Spinal cord (tissue), 10 donors: ENCODE measurements around the gene ATP6V0A4. TPM values are rescaled to one million over a fixed set of nuclear protein-coding genes. Genes with fewer than 3 reads are reported as not detected.

ENCODE experiments used
- DNase-seq, 6 donors: peaks; one replicate each; pipeline versions ENCODE4 v3.0.0 to v3.0.0-alpha.2; 2013 to 2015; ENCODE audit warnings: low spot score in 6 of 6, low read depth in 4 of 6
- H3K27ac ChIP-seq: one replicate; pipeline ENCODE4 v1.5.1; 2013; ENCODE audit warnings: low read depth, low read length, control low read depth
- H3K27me3 ChIP-seq: one replicate; pipeline ENCODE4 v1.6.1; 2013; ENCODE audit warnings: low read length; ENCODE audit not compliant: control insufficient read depth, insufficient read depth
- H3K36me3 ChIP-seq: one replicate; pipeline ENCODE4 v1.6.1; 2013; ENCODE audit warnings: low read length; ENCODE audit not compliant: control insufficient read depth, insufficient read depth
- H3K4me1 ChIP-seq: one replicate; pipeline ENCODE4 v1.6.1; 2013; ENCODE audit warnings: low read length; ENCODE audit not compliant: control insufficient read depth, insufficient read depth
- H3K4me3 ChIP-seq: one replicate; pipeline ENCODE4 v1.5.1; 2013; ENCODE audit warnings: low read depth, low read length, control low read depth
- H3K9me3 ChIP-seq: one replicate; pipeline ENCODE4 v1.6.1; 2013; ENCODE audit warnings: low read length; ENCODE audit not compliant: control insufficient read depth, insufficient read depth
- WGBS: methylation state at CpG from one replicate; pipeline ENCODE4 v1.1.5; 2013; ENCODE audit warnings: missing lambda C conversion rate; ENCODE audit not compliant: insufficient coverage; 5-methylcytosine and 5-hydroxymethylcytosine counted together
- polyA plus RNA-seq, 2 donors: library from polyadenylated mRNA; unstranded; fragments of 120-200 nt; gene quantifications; one replicate each; pipeline ENCODE4 v1.2.1, GENCODE V29; 2013; ENCODE audit not compliant: insufficient read length in 2 of 2
- total RNA-seq, 2 donors: library from RNA; depleted of rRNA in 1 of 2; stranded (reverse); fragments of 120-200 nt in 1 of 2; fragments of >200 nt in 1 of 2; gene quantifications; one replicate each; pipeline versions ENCODE4 v1.2.3 to v1.2.4, GENCODE V29; 2013 to 2014
- donor health status: healthy.

The ATP6V0A4 gene
- total and polyA plus RNA-seq, 4 donors, result 1.3 to 2.6 (median 1.9) TPM

DNA sequence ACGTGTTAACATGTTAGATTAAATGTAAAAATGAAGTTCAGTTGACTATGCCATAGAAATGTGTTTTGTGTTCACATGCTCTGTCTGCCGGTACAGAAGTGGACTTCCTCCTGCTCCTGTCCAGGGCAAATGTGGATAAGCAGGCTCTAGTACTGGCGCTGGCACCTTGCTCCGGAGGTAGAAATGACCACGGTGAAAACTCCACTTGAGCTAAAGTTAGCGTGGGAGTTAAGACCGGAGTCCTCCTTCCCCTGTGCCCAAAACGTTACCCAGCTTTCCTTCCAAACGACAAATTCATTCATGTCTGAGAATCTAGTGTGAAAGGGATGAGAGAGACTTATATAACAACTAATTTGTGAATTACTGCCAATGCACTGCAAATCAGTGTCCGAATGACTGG is 35.0 kb upstream of the ATP6V0A4 start:
- Histone ChIP-seq H3K4me1 (peaks cover 4% of the 10 kb centered on the region), H3K36me3 (peaks cover 16% of the 10 kb centered on the region), H3K9me3 (peaks cover 1% of the 10 kb centered on the region), H3K4me3 (no peak overlapping the region), H3K27me3 (no peaks in the 10 kb centered on the region), H3K27ac (no peak overlapping the region)
- no peak for DNase-seq
- 95% methylated on average over 4 of the region's 10 CpGs for WGBS

DNA sequence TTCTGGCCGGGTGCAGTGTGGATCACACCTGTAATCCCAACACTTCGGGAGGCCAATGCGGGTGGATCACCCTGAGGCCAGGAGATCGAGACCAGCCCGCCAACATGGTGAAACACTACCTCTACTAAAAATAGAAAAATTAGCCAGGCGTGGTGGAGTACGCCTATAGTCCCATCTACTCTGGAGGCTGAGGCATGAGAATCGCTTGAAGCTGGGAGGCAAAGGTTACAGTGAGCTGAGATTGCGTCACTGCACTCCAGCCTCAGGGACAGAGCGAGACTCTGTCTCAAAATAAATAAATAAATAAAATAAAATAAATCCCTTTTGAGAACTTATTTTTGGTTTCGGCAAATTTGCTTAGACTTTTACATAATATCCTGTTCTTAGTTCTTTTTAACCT is 31.3 kb upstream of the ATP6V0A4 start:
- WGBS, result 60% methylated on average over 3 of the region's 11 CpGs
- Histone ChIP-seq H3K27me3 (no peaks in the 10 kb centered on the region), H3K36me3 (peaks cover 6% of the 10 kb centered on the region), H3K9me3 (peaks cover 1% of the 10 kb centered on the region), H3K4me3 (no peak overlapping the region), H3K4me1 (no peaks in the 10 kb centered on the region), H3K27ac (no peak overlapping the region)
- DNase-seq, result no peak

DNA sequence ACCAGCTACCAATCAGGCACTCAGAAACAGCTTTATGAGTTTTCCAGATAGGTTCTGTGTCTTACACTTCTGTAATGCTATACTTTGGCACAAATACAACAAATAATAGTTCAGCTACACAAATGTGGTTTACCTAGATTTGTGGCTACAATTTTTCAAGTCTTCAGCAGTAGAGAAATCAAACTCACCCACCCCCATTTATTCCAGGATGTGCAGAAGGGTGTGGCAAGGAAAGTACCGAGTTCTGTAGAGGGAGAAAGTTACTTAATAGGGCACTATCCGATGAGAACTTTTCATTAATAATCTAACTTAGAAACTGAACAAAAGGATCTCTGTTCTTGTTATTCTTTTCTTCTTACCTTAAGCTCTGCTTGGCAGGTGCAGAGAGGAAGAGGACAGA is 30.3 kb upstream of the ATP6V0A4 start:
- no peak overlapping the region for H3K27ac ChIP-seq
- peaks cover 1% of the 10 kb centered on the region for H3K9me3 ChIP-seq
- no peaks in the 10 kb centered on the region for H3K27me3 ChIP-seq
- H3K4me3 ChIP-seq, result no peak overlapping the region
- H3K4me1 ChIP-seq, result no peaks in the 10 kb centered on the region
- no CpG with 5 or more reads among the region's 2 CpGs for WGBS
- no peak for DNase-seq
- peaks cover 5% of the 10 kb centered on the region for H3K36me3 ChIP-seq

DNA sequence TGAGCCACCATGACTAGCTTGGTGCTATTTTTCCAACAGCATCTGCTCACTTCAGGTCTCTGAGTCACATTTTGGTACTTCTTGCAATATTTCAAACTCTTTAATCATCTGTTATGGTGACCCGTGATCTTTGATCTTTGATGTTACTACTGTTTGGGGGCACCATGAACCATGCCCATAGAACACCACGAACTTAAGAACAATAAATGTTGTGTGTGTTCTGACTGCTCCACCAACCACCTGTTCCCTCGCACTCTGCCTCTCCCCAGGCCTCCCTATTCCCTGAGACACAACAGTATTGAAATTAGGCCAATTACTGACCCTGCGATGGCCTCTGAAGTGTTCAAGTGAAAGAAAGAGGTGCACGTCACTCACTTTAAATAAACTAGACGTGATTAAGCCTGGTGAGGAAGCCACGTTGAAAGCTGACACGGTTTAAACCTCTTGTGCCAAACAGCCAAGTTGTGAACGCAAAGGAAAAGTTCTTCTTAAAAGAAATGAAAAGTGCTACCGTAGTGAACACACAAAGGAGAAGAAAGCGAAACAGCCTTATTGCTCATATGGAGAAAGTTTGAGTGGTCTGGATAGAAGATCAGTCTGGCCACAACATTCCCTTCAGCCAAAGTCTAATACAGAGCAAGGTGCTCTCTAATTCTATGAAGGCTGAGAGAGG is 27.2 kb upstream of the ATP6V0A4 start:
- Histone ChIP-seq H3K27ac (no peak overlapping the region), H3K4me1 (no peaks in the 10 kb centered on the region), H3K4me3 (no peak overlapping the region), H3K27me3 (no peaks in the 10 kb centered on the region), H3K36me3 (no peaks in the 10 kb centered on the region), H3K9me3 (peaks cover 1% of the 10 kb centered on the region)
- WGBS, result 85% methylated on average over 5 of the region's 11 CpGs
- DNase-seq, result no peak

DNA sequence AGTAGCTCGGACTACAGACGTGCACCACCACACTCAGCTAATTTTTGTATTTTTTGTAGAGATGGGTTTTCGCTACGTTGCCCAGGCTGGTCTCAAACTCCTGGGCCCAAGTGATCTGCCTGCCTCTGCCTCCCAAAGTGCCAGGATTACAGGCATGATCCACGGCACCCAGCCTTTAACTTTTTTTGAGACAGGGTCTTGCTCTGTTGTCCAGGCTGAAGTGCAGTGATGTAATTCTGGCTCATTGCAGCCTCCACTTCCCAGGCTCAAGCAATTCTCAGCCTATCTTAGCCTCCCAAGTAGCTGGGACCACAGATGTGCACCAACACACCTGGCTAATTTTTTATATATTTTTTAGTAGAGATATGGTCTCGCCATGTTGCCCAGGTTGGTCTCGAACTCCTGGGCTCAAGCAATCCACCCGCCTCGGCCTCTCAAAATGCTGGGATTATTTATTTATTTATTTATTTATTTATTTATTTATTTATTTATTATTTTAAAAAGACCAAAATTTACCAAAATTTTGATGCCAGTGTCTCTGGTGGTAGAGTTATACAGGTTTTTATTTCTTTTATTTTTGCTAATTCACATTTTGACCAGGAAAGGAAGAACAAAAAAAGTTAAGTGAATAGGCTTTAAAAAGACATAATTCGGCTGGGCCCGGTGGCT is 25.0 kb upstream of the ATP6V0A4 start:
- Histone ChIP-seq H3K4me3 (no peak overlapping the region), H3K27me3 (no peaks in the 10 kb centered on the region), H3K27ac (no peak overlapping the region), H3K4me1 (no peaks in the 10 kb centered on the region), H3K9me3 (no peaks in the 10 kb centered on the region), H3K36me3 (no peaks in the 10 kb centered on the region)
- no peak for DNase-seq
- 97% methylated on average over 3 of the region's 11 CpGs for WGBS

DNA sequence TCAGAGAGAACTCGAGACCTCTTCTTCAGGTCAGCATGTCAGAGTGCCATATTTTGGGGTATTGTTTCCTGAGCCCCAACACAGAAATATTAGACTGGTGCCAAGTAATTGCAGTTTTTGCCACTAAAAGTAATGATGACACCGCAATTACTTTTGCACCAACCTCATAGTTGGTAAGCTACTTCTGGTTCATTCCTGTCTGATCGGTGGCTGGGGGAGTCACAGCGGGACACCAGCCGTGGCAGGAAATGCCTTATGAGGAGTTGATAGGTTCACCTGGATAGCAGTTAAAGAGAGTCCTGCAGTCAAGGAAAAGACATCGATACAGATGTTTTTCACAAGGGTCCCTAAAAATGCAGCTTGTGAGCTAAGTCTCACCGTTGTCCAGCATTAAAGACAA is 23.9 kb upstream of the ATP6V0A4 start:
- no peak for DNase-seq
- Histone ChIP-seq H3K9me3 (no peaks in the 10 kb centered on the region), H3K4me3 (no peak overlapping the region), H3K36me3 (no peaks in the 10 kb centered on the region), H3K27me3 (no peaks in the 10 kb centered on the region), H3K27ac (no peak overlapping the region), H3K4me1 (no peaks in the 10 kb centered on the region)
- 86% methylated on average over 6 of the region's 7 CpGs for WGBS

DNA sequence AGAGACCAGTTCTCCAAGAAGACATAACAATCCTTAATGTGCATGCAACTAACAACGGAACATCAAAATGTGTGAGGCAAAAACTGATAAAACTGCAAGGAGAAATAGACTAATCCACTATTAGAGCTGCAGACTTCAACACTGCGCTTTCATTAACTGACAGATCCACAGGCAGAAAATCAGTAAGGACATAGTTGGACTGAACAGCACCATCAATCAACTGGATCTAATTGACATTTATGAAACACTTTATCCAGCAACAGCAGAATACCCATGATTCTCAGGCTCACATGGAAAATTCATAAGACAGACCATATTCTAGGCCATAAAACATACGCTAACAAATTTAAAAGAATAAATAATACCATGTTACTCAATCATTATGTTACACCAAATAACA is 21.6 kb upstream of the ATP6V0A4 start:
- Histone ChIP-seq H3K27ac (no peak overlapping the region), H3K4me1 (no peaks in the 10 kb centered on the region), H3K36me3 (no peaks in the 10 kb centered on the region), H3K9me3 (no peaks in the 10 kb centered on the region), H3K27me3 (no peaks in the 10 kb centered on the region), H3K4me3 (no peak overlapping the region)
- peak in 1 of 6 donors; percentile 23 for DNase-seq
- 100% methylated on average over 2 of the region's 3 CpGs for WGBS

DNA sequence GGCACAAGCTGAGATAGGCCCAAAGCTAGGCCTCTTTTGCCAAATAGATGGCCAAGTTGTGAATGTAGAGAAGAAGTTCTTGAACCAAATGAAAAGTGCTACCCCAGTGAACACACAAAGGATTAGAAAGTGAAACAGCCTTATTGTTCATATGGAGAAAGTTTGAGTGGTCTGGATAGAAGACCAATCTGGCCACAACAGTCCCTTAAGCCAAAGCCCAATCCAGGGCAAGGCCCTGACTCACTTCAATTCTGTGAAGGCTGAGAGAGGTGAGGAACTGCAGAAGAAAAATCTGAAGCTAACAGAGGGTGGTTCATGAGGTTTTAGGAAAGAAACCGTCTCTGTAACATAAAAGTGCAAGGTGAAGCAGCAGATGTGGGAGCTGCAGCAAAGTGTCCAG is 18.7 kb upstream of the ATP6V0A4 start:
- Histone ChIP-seq H3K9me3 (no peaks in the 10 kb centered on the region), H3K4me1 (no peaks in the 10 kb centered on the region), H3K27ac (no peak overlapping the region), H3K4me3 (no peak overlapping the region), H3K36me3 (no peaks in the 10 kb centered on the region), H3K27me3 (no peaks in the 10 kb centered on the region)
- 83% methylated on average over 1 of the region's 1 CpG for WGBS
- DNase-seq, result no peak

DNA sequence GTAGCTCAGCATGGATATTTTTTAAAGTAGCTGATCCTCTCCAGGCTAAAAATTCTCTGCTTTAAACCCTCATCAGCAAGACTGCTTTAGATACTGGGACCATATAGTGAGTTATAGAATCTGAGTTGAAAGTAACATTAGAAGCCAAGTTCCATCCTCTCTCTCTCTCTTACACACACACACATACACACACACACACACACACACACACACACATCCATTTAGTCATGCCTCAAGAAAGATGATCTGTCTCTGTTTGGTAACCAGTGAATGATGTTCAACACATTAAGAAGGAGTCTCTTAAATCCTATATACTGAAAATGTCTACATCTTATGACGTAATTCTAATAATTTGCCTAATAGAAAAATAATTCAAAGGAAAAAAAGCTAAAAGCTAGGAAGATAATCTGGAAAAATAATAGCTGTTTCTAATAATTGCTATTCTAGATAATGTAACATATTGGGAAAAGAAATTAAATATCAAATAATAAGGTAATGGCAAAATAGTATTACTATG is 16.9 kb upstream of the ATP6V0A4 start:
- no peaks in the 10 kb centered on the region for H3K9me3 ChIP-seq
- H3K27ac ChIP-seq, result no peak overlapping the region
- no peak overlapping the region for H3K4me3 ChIP-seq
- no peak for DNase-seq
- H3K36me3 ChIP-seq, result no peaks in the 10 kb centered on the region
- WGBS, result no CpG with 5 or more reads among the region's 1 CpG
- H3K27me3 ChIP-seq, result no peaks in the 10 kb centered on the region
- H3K4me1 ChIP-seq, result no peaks in the 10 kb centered on the region

DNA sequence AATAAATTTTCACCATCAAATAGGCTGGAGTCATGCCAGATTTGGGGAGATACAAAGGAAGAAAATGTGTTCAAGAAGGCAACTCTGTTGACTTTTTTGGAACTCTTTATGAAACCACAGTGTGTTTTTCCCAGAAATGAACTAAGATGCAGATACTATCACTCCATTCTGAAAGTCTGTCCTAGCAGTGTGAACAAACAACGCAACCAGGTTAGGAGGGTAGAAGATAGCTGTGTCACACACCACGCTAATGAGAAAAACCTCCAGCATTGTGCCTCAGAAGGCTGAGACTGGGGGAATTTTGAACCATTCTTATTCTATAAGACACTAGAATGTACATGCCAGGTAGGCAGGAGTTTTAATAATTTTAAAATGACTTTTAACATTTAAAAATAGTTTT is 15.9 kb upstream of the ATP6V0A4 start:
- Histone ChIP-seq H3K9me3 (no peaks in the 10 kb centered on the region), H3K36me3 (no peaks in the 10 kb centered on the region), H3K4me3 (no peak overlapping the region), H3K4me1 (no peaks in the 10 kb centered on the region), H3K27ac (no peak overlapping the region), H3K27me3 (no peaks in the 10 kb centered on the region)
- WGBS, result no CpG with 5 or more reads among the region's 2 CpGs
- no peak for DNase-seq
